GM12892 (cell line): ENCODE results near the gene ALG13.

ENCODE experiments used
- POLR2A ChIP-seq: IDR thresholded peaks from 2 replicates; pipeline ENCODE4 v1.6.1; 2011; ENCODE audit warnings: low read depth, low read length, control low read depth
- POLR2AphosphoS5 ChIP-seq: IDR thresholded peaks from 2 replicates; pipeline ENCODE4 v1.6.1; 2011; ENCODE audit warnings: low read depth, low read length, control low read depth

DNA sequence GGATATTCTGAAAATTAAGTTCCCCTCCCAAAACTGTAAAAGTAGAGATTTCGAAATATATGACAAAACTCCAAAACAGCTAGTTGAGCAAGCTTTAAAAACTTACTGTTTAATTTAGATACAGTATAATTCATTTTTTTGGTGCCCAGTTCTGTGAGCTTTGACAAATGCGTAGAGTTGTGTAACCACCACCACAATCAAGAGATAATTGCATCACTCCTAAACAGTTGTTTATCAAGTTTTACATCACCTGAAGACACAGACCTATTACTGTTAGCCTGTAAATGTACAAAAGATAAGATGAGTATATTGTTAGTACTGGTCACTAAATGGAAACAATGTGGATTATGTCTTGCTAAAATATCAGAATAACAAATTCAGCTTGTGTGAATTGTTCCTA is 62.3 kb downstream of the ALG13 start:
- TF ChIP-seq POLR2A (no peak), POLR2AphosphoS5 (no peak)
